Putamen (tissue), 1 donor: ENCODE results near the gene IMPG1.
A peak's percentile ranks its signal among the peaks of the same experiment; 100 is the strongest.
"Not testable (repeated sequence)": the region's sequence is repeated elsewhere in the genome, so short reads cannot be mapped to it uniquely, and the experiment has no call there.

Source experiments
- DNase-seq: peaks from one replicate; pipeline ENCODE4 v3.0.0-alpha.2; 2016; ENCODE audit warnings: low spot score

Gene IMPG1

GRCh38 chr6:75952128-75952527 lies 120.3 kb downstream of the IMPG1 start:
- no peak for DNase-seq

DNA sequence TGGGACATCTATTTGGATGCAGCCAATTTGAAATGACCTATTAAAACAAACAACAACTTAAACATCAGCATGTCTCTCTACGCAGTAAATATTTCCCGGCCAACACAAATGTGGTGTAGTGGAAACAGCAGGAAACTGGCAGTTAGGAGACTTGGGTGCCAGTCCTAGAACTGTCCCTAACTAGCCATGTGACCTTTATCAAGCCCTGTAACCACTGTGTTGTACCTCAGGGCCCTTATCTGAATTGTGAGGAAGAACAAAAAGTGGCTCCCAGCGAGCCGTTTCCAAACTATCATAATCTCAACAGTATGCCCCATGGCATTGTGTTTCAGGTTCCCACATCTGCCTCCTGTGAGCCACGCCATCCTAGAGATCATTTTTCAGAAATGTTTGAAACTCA lies 124.5 kb downstream of the IMPG1 start:
- no peak for DNase-seq

GRCh38 chr6:75946146-75946831 lies 126.2 kb downstream of the IMPG1 start:
- DNase-seq, result no peak

DNA sequence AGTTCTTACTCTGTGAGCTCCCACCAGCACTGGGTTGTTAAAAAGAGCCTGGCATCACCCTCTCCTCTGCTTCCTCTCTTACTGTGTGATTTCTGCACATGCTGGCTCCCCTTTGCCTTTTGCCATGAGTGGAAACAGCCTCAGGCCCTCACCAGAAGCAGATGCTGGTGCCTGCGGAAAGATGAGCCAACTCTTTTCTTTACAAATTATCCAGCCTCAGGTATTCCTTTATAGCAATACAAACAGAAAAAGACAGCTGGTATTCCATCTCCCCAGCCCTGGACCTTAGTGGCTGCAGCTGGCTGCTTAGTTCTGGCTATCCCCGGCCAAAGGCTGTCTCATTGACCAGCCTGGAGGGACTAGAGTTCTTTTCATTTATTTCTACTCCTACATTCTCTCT lies 129.1 kb downstream of the IMPG1 start:
- no peak for DNase-seq

DNA sequence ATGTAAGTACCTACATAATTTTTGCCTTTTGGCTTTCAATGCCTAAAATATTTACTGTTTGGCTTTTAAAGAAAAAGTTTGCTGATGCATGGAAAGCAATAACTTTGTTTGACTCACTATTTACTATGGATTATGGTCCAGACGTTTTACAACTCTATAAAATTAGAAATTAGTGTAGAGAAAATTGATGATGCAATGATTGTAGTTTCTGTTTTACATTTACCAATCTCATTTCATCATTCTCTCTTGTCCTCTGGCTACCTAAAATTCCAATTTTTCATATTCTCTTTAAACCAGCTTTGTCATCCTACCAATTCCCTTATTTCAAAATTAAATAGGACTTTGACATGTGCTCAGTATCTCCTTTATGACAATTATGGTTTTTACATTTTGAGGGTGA lies 131.0 kb downstream of the IMPG1 start:
- no peak for DNase-seq

GRCh38 chr6:75940564-75940963 lies 131.9 kb downstream of the IMPG1 start:
- DNase-seq, result no peak

DNA sequence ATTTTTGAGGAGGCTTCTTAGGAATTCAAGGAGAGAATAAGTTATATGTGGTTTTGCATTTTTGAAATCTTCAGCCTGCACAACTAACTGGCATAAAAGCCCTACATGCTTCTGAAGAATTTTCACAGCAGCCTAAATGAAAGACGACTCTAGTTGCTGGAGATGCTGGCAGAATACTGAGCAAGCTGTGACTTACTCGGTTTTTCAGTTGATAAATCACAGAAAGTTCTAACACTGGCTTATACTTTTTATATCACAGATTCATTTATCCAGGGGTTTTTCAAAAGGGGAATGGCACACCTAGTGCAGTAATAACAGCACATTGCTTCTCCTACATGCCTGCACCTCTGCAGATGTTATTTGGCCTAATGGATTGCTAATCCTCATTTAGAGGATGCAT lies 134.6 kb downstream of the IMPG1 start:
- DNase-seq, result no peak

- DNase-seq, result no peak
Measured at GRCh38 chr6:75936682-75937081, 135.8 kb downstream of the IMPG1 start.

GRCh38 chr6:75935473-75935793 lies 137.0 kb downstream of the IMPG1 start:
- DNase-seq, result no peak

- DNase-seq, result peak; percentile 78
Measured at GRCh38 chr6:75934643-75935472, 137.6 kb downstream of the IMPG1 start.

GRCh38 chr6:75933387-75933975 lies 139.0 kb downstream of the IMPG1 start:
- no peak for DNase-seq

GRCh38 chr6:75932067-75932466 lies 140.4 kb downstream of the IMPG1 start:
- peak; percentile 15 for DNase-seq

GRCh38 chr6:75931011-75931680 lies 141.3 kb downstream of the IMPG1 start:
- DNase-seq, result no peak

GRCh38 chr6:75926293-75927168 lies 145.9 kb downstream of the IMPG1 start:
- DNase-seq, result no peak

DNA sequence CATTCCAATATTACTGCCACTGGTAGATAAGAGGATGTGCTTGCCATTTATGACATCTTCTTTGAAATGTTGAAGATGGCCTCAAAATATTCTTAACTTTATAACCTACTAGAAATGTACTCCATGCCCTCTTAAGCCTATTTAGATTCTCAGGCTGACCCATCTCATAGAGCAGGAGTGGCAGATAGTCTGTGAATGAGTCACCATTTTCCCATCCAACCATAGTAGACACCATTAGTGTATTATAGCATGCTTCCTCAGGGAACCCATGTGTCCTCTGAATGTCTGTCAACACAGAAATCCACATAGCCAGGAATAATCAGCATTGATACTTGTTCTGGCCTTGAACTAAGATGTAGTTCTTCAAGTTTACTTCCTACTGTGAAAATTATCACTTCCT lies 150.2 kb downstream of the IMPG1 start:
- DNase-seq, result no peak

GRCh38 chr6:75913040-75913439 lies 159.4 kb downstream of the IMPG1 start:
- no peak for DNase-seq

GRCh38 chr6:75907444-75907843 lies 165.0 kb downstream of the IMPG1 start:
- no peak for DNase-seq

DNA sequence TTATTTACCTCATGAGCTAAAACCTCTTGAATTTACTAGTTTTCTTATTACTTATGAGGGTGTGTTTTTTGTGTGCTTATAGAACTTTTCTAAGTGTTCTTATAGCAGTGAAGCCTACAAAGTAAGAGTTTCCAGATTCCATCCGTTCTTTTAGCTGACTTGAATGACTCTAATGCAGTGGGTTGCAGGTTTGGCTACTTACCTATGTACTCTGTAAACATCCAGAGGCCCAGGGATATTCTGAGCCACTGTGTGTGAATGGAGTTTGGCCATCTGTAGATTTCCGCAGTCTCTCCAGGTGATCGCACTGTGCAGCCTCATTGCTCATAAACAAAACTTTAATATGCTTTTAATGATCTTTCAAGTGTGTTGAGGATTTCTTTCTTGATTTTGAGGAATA lies 165.6 kb downstream of the IMPG1 start:
- DNase-seq, result no peak

GRCh38 chr6:75905129-75905528 lies 167.3 kb downstream of the IMPG1 start:
- DNase-seq, result not testable (repeated sequence)

DNA sequence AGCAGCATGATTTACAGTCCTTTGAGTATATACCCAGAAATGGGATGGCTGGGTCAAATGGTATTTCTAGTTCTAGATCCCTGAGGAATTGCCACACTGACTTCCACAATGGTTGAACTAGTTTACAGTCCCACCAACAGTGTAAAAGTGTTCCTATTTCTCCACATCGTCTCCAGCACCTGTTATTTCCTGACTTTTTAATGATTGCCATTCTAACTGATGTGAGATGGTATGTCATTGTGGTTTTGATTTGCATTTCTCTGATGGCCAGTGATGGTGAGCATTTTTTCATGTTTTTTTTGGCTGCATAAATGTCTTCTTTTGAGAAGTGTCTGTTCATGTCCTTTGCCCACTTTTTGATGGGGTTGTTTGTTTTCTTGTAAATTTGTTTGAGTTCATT lies 172.2 kb downstream of the IMPG1 start:
- not testable (repeated sequence) for DNase-seq

GRCh38 chr6:75896526-75896925 lies 175.9 kb downstream of the IMPG1 start:
- no peak for DNase-seq

- no peak for DNase-seq
Measured at GRCh38 chr6:75893776-75894152, 178.7 kb downstream of the IMPG1 start.
